DND-41 (cell line): ENCODE results near the gene B4GALNT1.

Experiments used
- CTCF ChIP-seq: IDR thresholded peaks from 2 replicates; pipeline ENCODE4 v1.5.1; 2012; ENCODE audit warnings: borderline replicate concordance, low read length, moderate library complexity, mild to moderate bottlenecking; ENCODE audit not compliant: poor library complexity, severe bottlenecking; ENCODE audit errors: extremely low read depth
- EZH2 ChIP-seq: IDR thresholded peaks from 3 replicates; pipeline ENCODE4 v1.6.1; 2012; ENCODE audit warnings: borderline replicate concordance, low read depth, mild to moderate bottlenecking, moderate library complexity, low read length, inconsistent platforms; ENCODE audit not compliant: severe bottlenecking

- no peak for TF ChIP-seq CTCF
- TF ChIP-seq EZH2 = no peak
These were observed 9.6 kb downstream of the B4GALNT1 start for GRCh38 chr12:57623385-57623784.
